Measurements from ENCODE around the gene NTRK2.

NTRK2 gene

DNA sequence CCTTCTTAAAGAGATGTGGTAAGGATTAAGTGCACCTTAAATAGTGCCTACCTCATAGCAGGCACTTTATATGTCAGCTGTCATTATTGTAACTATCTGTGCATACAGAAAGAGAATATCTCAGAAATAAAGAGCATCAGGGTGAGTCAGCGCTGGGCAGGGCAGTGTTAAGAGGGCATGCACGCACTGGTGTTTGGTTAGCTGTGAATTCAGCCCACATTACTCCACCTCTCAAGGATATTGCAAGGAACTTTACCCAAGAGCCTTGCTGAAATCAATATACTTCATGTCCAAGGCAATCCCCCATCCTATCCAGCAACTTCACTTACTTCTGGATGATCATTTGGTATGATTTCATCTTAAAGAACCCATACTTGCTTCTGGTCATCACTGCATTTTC is 300.9 kb downstream of the NTRK2 start:
- no peaks in the 10 kb centered on the region for H3K36me3 Mint-ChIP-seq
- H3K9me3 Mint-ChIP-seq, result no peaks in the 10 kb centered on the region
- no peaks in the 10 kb centered on the region for H3K4me1 Mint-ChIP-seq
- H3K27me3 Mint-ChIP-seq, result peaks cover 8% of the 10 kb centered on the region
- H3K27ac Mint-ChIP-seq, result no peak overlapping the region
- H3K4me3 Mint-ChIP-seq, result no peak overlapping the region

DNA sequence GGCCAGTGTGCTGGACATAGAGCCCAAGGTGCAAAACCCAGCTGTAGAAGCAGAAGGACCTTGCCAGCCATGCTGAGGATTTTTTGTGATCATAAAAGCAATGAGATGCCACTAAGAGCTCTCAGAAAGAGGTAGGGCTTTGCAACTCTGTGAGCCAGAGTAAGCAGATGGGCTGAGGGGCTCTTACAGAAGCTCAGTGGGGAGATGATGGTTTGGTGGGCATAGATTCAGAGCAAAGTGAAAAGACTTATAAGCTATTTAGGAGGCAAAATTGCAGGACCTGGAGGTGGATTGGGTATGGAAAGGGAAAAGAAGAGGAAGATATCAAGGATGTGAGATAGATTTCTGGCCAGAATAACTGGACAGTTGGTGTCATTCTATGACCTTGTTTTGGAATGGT is 302.0 kb downstream of the NTRK2 start:
- Mint-ChIP-seq H3K27me3 (peaks cover 8% of the 10 kb centered on the region), H3K4me3 (no peak overlapping the region), H3K27ac (no peak overlapping the region), H3K9me3 (no peaks in the 10 kb centered on the region), H3K36me3 (no peaks in the 10 kb centered on the region), H3K4me1 (no peaks in the 10 kb centered on the region)

DNA sequence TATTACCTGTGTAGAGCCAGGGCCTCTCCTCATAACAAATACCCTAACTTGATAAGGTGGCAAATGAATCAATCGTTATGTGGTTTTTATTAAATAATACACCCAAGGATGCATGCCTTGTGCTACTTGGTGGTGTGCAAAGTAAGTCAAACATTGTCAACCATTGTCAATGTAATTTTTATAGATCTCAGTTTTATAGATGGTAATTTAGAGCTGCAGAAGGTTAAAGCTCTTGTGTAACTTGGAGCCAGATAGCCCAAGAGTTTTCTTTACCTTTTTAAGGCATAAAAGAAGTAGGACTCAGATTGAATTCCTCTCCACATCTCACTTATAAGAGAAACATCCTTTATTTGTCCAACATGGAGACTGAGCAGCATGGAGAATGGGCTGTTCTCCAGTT is 304.7 kb downstream of the NTRK2 start:
- Mint-ChIP-seq H3K4me1 (no peaks in the 10 kb centered on the region), H3K36me3 (no peaks in the 10 kb centered on the region), H3K4me3 (no peak overlapping the region), H3K27ac (no peak overlapping the region), H3K9me3 (no peaks in the 10 kb centered on the region), H3K27me3 (peaks cover 6% of the 10 kb centered on the region)

DNA sequence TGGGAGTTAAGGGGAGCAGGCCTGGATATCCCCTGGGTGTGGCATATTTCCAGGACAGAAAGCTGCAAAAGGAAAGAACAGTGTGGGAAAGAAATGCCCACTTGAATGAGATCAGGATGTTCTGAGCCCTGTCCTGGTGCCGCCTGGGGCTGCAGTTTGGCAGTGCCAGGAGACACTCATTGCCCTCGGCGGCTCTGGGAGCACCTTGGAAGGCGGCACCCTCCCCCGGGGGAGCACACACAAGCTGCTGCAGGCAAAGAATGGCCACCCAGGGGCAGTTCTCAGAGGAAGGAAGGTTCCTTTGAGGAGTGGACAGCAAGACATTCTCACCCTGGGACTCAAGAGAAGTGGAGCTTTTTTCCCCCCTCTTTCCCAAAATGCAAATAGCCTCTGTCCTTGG is 305.3 kb downstream of the NTRK2 start:
- Mint-ChIP-seq H3K9me3 (no peaks in the 10 kb centered on the region), H3K36me3 (no peaks in the 10 kb centered on the region), H3K4me3 (no peak overlapping the region), H3K4me1 (no peaks in the 10 kb centered on the region), H3K27ac (no peak overlapping the region), H3K27me3 (peaks cover 6% of the 10 kb centered on the region)

DNA sequence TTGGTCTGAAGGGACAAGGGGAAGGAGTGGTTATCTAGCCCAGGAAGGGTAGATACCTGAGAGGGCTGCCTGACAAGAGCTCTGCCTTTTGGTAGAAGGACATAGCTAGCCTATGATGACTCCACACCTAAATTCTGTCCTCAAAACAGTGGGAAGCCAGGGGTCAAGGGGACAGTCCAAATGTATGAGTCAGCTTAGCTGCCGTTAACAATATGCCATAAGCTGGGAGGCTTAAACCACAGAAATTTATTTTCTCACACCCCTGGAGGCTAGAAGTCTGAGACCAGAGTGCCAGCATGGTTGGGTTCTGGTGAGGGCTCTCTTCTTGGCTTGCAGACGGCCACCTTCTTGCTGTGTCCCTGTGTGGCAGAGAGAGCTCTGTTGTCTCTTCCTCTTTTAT is 306.4 kb downstream of the NTRK2 start:
- no peaks in the 10 kb centered on the region for H3K36me3 Mint-ChIP-seq
- H3K9me3 Mint-ChIP-seq, result no peaks in the 10 kb centered on the region
- no peak overlapping the region for H3K4me3 Mint-ChIP-seq
- H3K4me1 Mint-ChIP-seq, result no peaks in the 10 kb centered on the region
- H3K27me3 Mint-ChIP-seq, result peaks cover 4% of the 10 kb centered on the region
- H3K27ac Mint-ChIP-seq, result no peak overlapping the region

DNA sequence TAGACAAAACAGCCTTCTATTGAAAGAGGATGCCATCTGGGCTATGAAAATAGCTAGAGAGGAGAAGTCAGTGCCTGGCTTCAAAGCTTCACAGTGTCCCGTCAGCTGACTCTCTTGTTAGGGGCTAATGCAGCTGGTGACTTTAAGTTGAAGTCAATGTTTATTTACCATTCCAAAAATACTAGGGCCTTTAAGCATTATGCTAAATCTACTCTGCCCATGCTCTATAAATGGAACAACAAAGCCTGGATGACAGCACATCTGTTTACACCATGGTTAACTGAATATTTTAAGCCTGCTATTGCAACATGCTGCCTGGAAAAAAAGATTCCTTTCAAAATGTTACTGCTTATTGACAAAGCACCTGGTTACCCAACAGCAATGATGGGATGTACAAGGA is 309.1 kb downstream of the NTRK2 start:
- H3K36me3 Mint-ChIP-seq, result no peaks in the 10 kb centered on the region
- no peak overlapping the region for H3K27ac Mint-ChIP-seq
- H3K4me3 Mint-ChIP-seq, result no peak overlapping the region
- peaks cover 4% of the 10 kb centered on the region for H3K27me3 Mint-ChIP-seq
- no peaks in the 10 kb centered on the region for H3K9me3 Mint-ChIP-seq
- no peaks in the 10 kb centered on the region for H3K4me1 Mint-ChIP-seq

DNA sequence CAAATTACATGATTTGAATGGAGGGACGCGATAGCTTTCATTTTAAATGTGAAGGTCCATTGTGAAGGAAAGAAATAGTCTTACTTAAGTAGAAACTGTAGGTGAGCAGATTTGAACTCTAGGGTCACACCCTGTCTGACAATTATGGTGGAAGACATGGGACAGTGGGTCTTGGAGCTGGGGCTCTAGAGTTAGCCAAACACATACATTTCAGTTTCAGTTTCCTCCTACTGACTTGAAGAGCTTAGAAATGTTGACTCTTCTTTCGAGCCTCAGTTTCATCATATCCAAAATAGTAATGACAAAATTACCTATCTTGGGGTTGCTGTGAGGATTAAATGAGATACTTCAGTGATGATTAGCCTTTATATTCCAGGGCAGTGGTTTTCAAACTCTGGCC is 314.2 kb downstream of the NTRK2 start:
- H3K27ac Mint-ChIP-seq, result no peak overlapping the region
- H3K36me3 Mint-ChIP-seq, result no peaks in the 10 kb centered on the region
- H3K27me3 Mint-ChIP-seq, result peaks cover 5% of the 10 kb centered on the region
- no peaks in the 10 kb centered on the region for H3K4me1 Mint-ChIP-seq
- H3K4me3 Mint-ChIP-seq, result no peak overlapping the region
- no peaks in the 10 kb centered on the region for H3K9me3 Mint-ChIP-seq

DNA sequence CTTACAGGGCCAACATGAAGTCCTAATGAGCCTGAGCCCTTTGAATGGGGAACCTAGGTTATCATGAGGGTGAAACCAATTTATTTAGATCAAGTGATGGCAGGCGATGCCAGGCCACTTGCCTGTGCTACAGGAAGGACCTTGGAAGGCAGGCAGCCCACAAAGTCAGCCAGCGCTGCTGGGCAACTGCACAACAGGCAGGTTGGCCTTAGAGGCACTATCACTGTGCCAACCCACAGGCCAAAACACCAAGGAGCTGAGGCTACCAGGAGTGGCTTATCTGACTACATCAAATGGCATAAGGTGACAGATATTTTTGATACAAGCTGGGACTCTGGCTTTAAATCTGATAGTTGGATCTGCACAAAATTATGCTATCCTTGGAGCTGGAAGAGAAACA is 319.1 kb downstream of the NTRK2 start:
- Mint-ChIP-seq H3K9me3 (no peaks in the 10 kb centered on the region), H3K4me3 (no peak overlapping the region), H3K27ac (no peak overlapping the region), H3K27me3 (peaks cover 3% of the 10 kb centered on the region), H3K4me1 (no peaks in the 10 kb centered on the region), H3K36me3 (no peaks in the 10 kb centered on the region)

DNA sequence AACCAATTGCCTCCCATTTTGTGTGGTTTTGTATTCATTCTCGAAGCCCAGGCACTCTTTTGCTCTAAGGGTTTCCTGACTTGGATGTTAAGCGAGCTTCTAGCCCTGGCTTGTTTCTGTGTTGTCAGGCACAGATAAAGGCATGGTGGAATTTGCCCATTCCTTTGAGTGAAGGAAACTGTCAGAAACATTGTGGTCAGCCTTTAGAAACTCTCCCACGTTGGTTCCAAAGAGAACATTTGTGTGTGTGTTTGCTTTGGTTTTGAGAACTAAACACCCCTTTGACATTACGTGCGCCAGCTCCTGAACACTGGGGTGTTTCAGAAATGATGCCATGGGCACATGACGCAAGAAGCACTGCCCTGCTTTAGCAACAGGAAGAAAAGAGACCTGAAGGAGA is 320.9 kb downstream of the NTRK2 start:
- peaks cover 3% of the 10 kb centered on the region for H3K27me3 Mint-ChIP-seq
- no peak overlapping the region for H3K4me3 Mint-ChIP-seq
- H3K9me3 Mint-ChIP-seq, result no peaks in the 10 kb centered on the region
- no peaks in the 10 kb centered on the region for H3K4me1 Mint-ChIP-seq
- H3K27ac Mint-ChIP-seq, result no peak overlapping the region
- no peaks in the 10 kb centered on the region for H3K36me3 Mint-ChIP-seq

DNA sequence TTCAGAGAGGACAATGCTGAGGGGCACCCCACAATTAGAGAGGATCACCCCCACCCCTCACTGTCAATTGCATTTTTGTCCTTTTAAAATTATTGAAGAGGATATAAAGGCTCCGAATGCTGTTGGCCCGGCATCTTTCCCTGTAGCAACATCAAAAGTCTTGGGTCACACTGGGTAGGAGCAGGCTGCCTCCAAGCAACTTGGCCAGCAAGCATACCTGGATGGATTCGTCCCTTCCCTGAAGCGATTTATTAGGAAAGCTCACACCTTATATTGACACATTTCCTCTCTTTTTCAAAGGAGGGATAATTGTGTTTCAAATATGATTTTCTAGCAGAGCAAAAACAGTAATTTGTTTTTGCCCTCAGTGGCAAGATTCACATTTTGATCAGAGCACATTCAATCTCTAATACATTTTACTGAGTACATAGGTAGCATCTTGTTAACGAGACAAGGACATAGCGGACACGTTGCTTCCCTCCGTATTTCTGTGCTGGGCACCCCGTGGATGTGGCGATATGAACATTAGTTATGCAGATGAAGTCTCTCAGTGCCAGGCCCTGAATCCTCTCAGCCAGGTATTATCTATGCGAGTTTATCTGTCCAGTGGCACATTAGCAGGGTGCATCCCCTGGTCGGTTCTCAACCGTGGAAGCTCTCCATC is 321.5 kb downstream of the NTRK2 start:
- Mint-ChIP-seq H3K9me3 (no peaks in the 10 kb centered on the region), H3K27me3 (peaks cover 2% of the 10 kb centered on the region), H3K36me3 (no peaks in the 10 kb centered on the region), H3K4me3 (no peak overlapping the region), H3K27ac (no peak overlapping the region), H3K4me1 (no peaks in the 10 kb centered on the region)

DNA sequence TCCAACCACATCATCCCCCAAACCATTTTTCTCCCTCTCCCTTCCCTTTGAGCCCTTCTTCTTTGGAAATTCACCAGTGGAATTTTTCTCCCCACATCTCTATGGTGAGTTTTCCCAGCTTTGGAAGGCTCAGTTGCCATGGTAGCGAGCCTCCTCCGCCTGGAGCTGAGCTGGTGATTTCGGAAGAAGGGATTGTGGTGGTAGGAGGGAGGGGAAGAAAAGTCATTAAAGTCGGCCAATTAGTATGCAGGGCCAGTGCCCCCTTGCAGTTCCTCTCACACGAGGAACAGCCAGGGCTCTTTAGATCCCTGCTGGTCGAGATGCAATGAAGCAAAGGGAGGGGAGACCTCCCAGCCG is 322.0 kb downstream of the NTRK2 start:
- Mint-ChIP-seq H3K9me3 (no peaks in the 10 kb centered on the region), H3K27me3 (peaks cover under 1% of the 10 kb centered on the region), H3K27ac (no peak overlapping the region), H3K4me1 (no peaks in the 10 kb centered on the region), H3K36me3 (no peaks in the 10 kb centered on the region), H3K4me3 (no peak overlapping the region)

DNA sequence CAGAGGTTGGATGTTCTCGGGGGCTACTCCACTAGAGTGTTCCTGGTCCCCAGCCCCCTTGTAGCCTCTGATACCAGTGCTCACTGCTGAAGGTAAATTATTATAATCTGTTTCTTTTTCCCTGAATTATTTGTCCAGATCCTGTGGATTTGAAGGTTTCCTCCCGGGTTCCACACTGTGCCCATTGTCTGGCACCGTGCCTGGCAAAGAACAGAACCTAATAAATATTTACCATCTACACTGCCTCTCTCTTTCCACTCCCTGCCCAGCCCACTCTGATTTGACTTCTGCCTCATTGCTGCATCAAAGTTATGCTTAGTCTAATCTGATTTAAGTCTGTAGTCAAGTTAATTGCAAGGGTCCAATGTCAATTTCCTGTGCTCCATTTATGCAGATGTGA is 322.9 kb downstream of the NTRK2 start:
- Mint-ChIP-seq H3K36me3 (no peaks in the 10 kb centered on the region), H3K27ac (no peak overlapping the region), H3K4me3 (no peak overlapping the region), H3K4me1 (no peaks in the 10 kb centered on the region), H3K9me3 (no peaks in the 10 kb centered on the region), H3K27me3 (no peaks in the 10 kb centered on the region)

DNA sequence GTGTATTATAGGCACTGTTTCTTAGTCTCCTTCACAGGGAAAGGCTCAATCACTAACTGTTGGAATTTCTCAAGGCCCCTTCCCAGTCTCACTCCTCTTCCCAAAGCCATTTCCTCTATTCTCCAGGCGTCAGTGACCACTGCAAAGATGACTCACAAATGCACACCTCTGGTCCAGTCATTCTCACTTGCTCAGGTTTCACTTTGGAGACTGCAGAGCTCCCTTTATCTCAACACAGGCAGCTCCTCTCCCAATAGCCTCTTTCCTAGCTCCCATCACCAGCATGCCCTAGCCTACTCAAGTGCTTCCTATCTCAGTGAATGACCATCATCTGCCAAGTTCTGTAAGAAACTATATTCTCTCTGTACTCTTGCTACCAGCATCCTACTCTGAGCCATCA is 323.6 kb downstream of the NTRK2 start:
- Mint-ChIP-seq H3K27me3 (no peaks in the 10 kb centered on the region), H3K27ac (no peak overlapping the region), H3K36me3 (no peaks in the 10 kb centered on the region), H3K4me3 (no peak overlapping the region), H3K4me1 (no peaks in the 10 kb centered on the region), H3K9me3 (no peaks in the 10 kb centered on the region)

DNA sequence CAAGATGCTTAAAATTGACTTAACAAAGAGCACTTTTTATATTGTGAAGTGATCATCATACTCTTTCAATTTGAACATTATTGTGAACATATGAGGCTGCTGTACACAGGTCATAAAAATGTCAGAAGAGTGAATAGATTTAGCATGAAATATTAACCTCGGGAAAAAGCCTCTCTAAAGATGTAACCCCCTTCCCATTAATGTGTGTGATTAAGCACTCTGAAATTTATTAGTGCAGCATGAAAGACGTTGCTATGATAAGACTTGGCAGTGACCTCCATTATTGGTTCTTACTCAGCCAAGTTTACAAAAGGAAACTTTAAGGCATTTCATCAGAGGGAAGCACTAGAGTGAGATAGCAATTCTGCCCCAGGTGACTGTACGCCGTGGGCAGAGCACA is 326.5 kb downstream of the NTRK2 start:
- Mint-ChIP-seq H3K9me3 (no peaks in the 10 kb centered on the region), H3K27ac (no peak overlapping the region), H3K4me1 (no peaks in the 10 kb centered on the region), H3K4me3 (no peak overlapping the region), H3K27me3 (peaks cover 3% of the 10 kb centered on the region), H3K36me3 (no peaks in the 10 kb centered on the region)

DNA sequence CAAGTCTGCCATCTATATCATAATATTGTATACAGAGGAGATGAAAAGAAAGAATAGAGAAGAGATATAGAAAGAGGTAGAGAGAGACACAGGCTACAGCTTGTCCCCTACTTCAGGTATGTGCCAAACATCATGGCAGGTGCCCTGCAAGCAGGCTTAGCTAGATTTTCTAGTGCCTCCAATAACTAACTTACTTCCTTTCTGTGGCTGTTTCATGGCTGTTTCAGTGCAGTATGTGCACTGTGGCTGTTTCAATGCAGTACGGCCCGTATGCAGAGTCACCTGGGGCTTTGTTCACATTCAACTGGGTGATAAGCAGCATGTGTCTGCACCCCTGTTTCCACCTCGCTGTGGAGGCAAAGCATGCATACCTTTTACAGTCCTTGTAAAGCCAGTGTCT is 327.2 kb downstream of the NTRK2 start:
- Mint-ChIP-seq H3K27ac (no peak overlapping the region), H3K9me3 (no peaks in the 10 kb centered on the region), H3K27me3 (peaks cover 4% of the 10 kb centered on the region), H3K4me3 (no peak overlapping the region), H3K36me3 (no peaks in the 10 kb centered on the region), H3K4me1 (no peaks in the 10 kb centered on the region)

DNA sequence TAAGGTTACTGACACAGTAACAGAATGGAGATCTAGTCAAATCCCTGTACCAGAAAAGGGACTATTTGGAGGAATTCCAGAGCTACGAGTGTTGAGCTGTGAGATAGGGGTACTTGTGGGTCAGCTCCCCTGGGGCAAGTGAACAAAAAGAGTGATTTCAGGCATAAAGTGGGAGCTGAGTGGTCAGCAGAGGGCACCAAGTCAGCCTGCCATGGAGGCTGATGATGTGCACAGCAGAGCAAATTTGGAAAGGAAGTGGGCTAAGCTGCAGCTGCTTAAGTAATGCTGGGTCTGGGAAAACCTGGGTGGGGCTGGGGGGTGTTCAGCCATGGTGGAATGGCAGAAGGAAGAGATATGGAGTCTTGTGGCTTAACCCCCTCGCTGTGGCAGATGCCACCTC is 327.9 kb downstream of the NTRK2 start:
- Mint-ChIP-seq H3K9me3 (no peaks in the 10 kb centered on the region), H3K4me1 (no peaks in the 10 kb centered on the region), H3K4me3 (no peak overlapping the region), H3K27ac (no peak overlapping the region), H3K36me3 (no peaks in the 10 kb centered on the region), H3K27me3 (peaks cover 4% of the 10 kb centered on the region)

DNA sequence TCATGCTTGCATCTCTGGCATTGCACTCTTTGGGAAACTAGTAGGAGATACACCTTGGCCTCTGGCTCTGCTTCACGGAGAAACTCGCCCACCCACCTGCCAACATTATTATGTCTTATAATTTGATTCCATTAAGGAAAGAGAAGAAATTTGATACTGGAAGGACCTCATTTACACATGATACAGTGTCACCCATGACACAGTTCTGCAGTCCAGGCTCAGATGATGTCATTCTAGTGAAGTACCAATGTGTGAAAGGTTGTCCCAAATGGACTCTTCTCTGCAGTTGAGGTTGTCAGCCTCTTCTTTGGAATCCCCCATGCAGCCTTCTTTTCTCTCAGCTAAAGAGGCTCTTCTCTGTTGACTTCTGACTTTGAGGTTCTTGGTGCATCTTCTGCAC is 329.1 kb downstream of the NTRK2 start:
- no peak overlapping the region for H3K4me3 Mint-ChIP-seq
- no peaks in the 10 kb centered on the region for H3K9me3 Mint-ChIP-seq
- no peaks in the 10 kb centered on the region for H3K4me1 Mint-ChIP-seq
- no peak overlapping the region for H3K27ac Mint-ChIP-seq
- no peaks in the 10 kb centered on the region for H3K36me3 Mint-ChIP-seq
- peaks cover 6% of the 10 kb centered on the region for H3K27me3 Mint-ChIP-seq

Data from activated naive CD4-positive, alpha-beta T cell treated with anti-CD3 and anti-CD28 coated beads, Interleukin-2, amount 50 U/mL, for 24 hours (primary cell).